ENCODE data around the gene KIF24.
"Not testable (repeated sequence)": the region's sequence is repeated elsewhere in the genome, so short reads cannot be mapped to it uniquely, and the experiment has no call there.

KIF24 gene

DNA sequence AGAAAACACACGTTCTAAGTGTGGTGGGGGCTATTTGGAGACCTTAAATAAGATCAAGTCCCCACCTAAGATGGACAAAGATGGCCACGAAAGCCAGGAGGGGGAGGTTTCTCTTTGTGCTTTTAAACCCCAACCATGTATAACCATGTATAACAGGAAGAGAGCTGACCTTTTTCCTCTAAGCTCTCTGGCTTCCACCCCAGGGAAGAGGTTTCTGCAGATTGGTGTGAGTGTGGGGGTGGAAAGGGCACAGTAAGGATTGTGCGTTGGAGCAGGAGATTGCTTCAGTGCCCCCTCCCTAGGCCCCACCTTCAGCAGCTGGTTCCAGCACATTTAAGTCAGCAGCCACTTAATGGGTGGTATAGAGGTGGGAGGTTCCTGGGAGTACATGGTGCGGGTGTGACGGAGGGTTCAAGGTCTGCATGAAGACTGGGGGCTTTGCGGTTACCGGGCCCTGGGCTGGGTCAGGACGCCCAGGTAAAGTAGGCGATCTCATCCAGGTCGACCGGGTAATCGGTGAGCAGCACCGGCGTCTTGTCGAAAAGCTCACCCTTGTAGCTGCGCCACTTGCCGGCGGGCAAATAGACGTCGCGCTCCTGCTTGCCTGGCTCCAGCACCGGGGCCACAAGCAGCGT is 41.4 kb upstream of the KIF24 start:
- DNase-seq (ENCODE audit: low spot score), result no peak
- ChIA-PET POLR2A (ENCODE audit: low non-redundant PET) (no interaction called here), CTCF (no interaction called here)
- H3K27ac ChIP-seq, result no peak overlapping the region
- TF ChIP-seq, protein P1, sequence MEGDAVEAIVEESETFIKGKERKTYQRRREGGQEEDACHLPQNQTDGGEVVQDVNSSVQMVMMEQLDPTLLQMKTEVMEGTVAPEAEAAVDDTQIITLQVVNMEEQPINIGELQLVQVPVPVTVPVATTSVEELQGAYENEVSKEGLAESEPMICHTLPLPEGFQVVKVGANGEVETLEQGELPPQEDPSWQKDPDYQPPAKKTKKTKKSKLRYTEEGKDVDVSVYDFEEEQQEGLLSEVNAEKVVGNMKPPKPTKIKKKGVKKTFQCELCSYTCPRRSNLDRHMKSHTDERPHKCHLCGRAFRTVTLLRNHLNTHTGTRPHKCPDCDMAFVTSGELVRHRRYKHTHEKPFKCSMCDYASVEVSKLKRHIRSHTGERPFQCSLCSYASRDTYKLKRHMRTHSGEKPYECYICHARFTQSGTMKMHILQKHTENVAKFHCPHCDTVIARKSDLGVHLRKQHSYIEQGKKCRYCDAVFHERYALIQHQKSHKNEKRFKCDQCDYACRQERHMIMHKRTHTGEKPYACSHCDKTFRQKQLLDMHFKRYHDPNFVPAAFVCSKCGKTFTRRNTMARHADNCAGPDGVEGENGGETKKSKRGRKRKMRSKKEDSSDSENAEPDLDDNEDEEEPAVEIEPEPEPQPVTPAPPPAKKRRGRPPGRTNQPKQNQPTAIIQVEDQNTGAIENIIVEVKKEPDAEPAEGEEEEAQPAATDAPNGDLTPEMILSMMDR (conservative IDR thresholded peaks at IDR 0.05; ENCODE audit: low read depth), result no peak

DNA sequence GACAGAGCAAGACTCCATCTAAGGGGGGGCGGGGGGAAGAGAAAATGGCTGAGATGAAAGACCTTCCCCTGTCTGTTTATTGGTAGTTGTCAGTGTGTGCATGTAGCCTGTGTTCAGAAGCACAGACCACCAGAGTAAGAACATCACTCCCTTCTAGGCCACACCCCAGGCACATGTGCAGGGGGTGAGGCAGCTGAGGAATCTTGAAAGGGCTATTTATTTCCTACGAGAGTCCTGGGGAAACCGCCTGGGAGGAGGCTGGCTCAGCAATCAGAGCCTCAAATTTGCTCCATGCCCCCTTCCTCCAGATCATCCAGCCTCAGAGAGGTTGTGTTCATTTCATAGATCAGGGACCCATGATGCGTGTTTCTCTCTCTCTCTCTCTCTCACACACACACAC is 40.6 kb upstream of the KIF24 start:
- ChIA-PET CTCF (interaction anchor here (0.6 kb wide), 1 partner anchor 69 kb away, joined by 5 read pairs; no protein-coding TSS in a partner anchor), POLR2A (ENCODE audit: low non-redundant PET) (interaction anchor here (0.6 kb wide), 1 partner anchor 17 kb away, joined by 11 read pairs; no protein-coding TSS in a partner anchor)
- TF ChIP-seq, protein P1 (conservative IDR thresholded peaks at IDR 0.05; ENCODE audit: low read depth), result no peak

DNA sequence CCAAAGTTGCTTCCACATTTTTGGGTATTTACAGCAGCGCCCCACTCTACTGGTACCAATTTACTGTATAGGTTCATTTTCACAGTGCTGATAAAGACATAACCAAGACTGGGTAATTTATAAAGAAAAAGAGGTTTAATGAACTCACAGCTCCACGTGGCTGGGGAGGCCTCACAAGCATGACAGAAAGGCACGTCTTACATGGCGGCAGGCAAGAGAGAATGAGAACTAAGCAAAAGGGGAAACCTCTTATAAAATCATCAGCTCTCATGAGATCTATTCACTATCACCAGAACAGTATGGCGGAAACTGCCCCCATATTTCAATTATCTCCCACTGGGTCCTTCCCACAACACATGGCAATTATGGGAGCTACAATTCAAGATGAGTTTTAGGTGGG is 39.7 kb upstream of the KIF24 start:
- not testable (repeated sequence) for DNase-seq (ENCODE audit: low spot score); H3K27ac ChIP-seq
- POLR2A ChIA-PET (ENCODE audit: low non-redundant PET), result interaction anchor here (0.6 kb wide), 1 partner anchor 18 kb away, joined by 11 read pairs; no protein-coding TSS in a partner anchor
- CTCF ChIA-PET, result interaction anchor here (0.6 to 0.9 kb wide), 2 partner anchors 10 to 69 kb away, joined by 3 to 5 read pairs; no protein-coding TSS in a partner anchor

More for the DNA sequence above, 40.6 kb upstream of the KIF24 start:
- no peak for DNase-seq (ENCODE audit: low spot score)
- no peak overlapping the region for H3K27ac ChIP-seq

DNA sequence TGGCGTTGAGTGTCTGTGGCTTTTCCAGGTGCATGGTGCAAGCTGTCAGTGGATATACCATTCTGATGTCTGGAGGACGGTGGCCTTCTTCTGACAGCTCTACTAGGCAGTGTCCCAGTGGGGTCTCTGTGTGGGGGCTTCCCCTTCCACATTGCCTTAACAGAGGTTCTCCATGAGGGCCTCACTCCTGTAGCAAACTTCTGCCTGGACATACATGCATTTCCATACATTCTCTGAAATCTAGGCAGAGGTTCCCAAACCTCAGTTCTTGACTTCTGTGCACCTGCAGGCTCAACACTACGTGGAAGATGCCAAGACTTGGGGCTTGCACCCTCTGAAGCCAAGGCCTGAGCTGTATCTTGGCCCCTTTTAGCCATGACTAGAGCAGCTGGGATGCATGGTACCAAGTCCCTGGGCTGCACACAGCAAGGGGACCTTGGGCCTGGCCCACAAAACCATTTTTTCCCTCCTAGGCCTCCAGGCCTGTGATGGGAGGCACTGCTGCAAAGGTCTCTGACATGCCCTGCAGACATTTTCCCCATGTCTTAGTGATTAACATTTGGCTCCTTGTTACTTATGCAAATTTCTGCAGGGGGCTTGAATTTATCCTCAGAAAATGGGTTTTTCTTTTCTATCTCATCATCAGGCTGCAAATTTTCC is 38.8 kb upstream of the KIF24 start:
- DNase-seq (ENCODE audit: low spot score); POLR2A ChIA-PET (ENCODE audit: low non-redundant PET); H3K27ac ChIP-seq: not testable (repeated sequence)
- CTCF ChIA-PET, result interaction anchor here (0.6 kb wide), 1 partner anchor 1924 kb away, joined by 3 read pairs; no protein-coding TSS in a partner anchor

DNA sequence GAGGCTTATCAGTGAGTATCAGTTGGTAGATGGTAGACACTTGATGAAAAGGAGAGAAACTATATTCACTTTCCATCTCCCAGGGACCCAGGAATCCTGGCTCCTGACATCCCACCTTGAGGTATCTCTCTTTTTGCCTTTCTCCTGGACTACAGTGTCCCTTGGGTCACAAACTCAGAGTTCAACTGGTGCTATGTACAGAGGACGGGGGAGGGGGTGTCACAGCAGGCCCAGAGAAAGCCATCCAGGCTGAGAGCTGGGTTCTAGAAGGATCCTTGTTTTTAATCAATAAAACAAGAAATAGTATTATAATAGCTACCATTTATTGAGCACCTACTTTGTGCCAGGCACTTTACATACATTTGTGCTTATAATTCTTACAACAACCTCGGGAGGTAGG is 37.3 kb upstream of the KIF24 start:
- CTCF ChIA-PET, result interaction anchor here (0.6 kb wide), 1 partner anchor 1546 kb away, joined by 3 read pairs; no protein-coding TSS in a partner anchor
- TF ChIP-seq, protein P1 (conservative IDR thresholded peaks at IDR 0.05; ENCODE audit: low read depth), result no peak
- POLR2A ChIA-PET (ENCODE audit: low non-redundant PET), result no interaction called here
- no peak for DNase-seq (ENCODE audit: low spot score)
- H3K27ac ChIP-seq, result no peak overlapping the region

DNA sequence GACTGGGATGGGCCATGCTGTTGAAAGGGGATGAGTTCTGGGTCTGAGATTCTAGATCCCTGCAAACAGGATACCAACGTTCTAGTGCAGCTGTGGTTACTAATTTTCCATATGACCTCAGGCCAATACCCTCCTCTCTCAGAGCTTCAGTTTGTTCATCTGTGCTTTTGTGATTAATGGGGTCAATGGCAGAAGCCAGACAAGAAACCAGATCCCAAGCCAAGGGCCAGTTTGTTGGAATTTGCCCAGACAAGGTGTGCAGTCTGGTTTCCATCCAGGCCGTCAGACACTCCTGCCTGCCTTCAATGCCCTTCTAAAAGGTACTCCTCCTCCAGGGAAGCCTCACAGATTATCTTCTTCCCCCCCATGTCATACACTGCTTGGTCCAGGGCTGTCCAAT is 36.2 kb upstream of the KIF24 start:
- TF ChIP-seq, protein P1 (conservative IDR thresholded peaks at IDR 0.05; ENCODE audit: low read depth), result no peak
- ChIA-PET POLR2A (ENCODE audit: low non-redundant PET) (no interaction called here), CTCF (no interaction called here)
- H3K27ac ChIP-seq, result no peak overlapping the region
- DNase-seq (ENCODE audit: low spot score), result no peak

DNA sequence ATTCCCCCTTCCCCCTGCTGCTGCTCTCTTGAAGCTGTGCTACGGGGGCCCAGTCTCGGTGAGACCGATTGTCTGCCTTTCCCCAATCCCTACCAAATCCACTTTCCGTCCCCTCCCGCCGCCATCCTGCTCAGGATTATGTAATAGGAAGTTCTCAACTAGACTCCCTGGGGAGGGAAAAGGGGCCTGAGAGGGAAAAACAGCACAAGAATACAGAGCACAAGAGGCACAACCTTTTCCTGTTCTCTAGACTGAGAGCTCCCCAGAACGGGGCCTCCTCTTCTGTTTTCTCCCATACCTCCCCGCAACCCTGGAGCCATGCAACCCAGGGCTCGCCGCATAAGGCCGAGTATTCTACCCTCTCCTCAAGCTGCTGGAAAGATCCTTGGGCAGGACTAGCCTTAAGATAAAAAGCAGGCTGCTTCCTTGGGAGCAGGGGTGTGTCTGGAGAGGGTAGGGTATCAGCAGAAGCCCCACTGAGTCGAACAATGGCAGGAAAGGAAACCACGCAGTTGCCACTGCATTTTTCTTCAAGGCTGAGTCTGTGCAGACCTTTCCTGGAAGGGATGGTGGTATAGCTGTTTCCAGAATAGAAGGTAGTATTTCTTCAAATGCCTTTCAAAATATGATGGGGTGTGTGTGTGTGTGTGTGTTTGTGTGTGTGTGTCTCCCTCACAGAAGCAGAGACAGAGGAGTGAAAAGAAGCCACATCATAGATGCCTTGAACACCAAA is 34.7 kb upstream of the KIF24 start:
- ChIA-PET POLR2A (ENCODE audit: low non-redundant PET) (no interaction called here), CTCF (interaction anchor here (0.6 kb wide), 2 partner anchors 12 to 44 kb away, joined by 3 read pairs; no protein-coding TSS in a partner anchor)
- DNase-seq (ENCODE audit: low spot score), result no peak
- TF ChIP-seq, protein P1 (conservative IDR thresholded peaks at IDR 0.05; ENCODE audit: low read depth), result no peak
- no peak overlapping the region for H3K27ac ChIP-seq

Measured in RWPE1 (cell line).